HT-29 (cell line): Measurements from ENCODE around the gene SFPQ. TPM values are rescaled to one million over a fixed set of nuclear protein-coding genes. Genes with fewer than 3 reads are reported as not detected.
"Not testable (repeated sequence)": the region's sequence is repeated elsewhere in the genome, so short reads cannot be mapped to it uniquely, and the experiment has no call there.

ENCODE experiments used
- DNase-seq: peaks from one replicate; pipeline ENCODE4 v3.0.0-alpha.2; 2015; ENCODE audit warnings: low spot score
- total RNA-seq: library from RNA; depleted of rRNA; stranded (reverse); fragments of >200 nt; shearing (Covaris generic); gene quantifications from 2 replicates; pipeline ENCODE4 v1.2.3, GENCODE V29; 2014

The SFPQ gene
- total RNA-seq, 1 experiment from 2014 or later = 166 TPM

DNA sequence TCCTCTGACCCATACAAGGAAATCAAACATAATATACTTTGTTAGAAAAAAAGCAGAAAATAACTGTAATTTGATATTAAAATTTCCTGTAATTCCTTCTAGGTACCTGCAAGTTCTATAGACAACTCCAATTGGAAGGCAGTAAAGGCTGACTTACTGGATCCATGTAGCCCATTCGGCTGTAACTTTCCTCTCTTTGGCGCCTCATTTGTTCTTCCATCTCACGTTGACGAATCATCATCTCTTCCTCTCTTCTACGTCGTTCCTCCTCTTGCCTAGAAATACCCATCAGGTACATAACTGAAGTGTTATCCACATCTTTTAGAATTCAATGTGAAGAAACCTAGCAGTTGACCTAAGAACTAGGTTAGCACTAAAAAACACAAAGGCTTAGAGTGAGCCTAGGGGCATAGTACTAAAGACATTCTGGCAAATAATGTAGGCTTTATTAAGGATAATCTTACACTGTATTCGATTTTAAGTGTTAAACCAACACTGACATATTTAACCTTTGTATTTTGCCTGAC, 5.1 kb downstream of the SFPQ start:
- DNase-seq = no peak

- DNase-seq = no peak
These were observed 6.7 kb downstream of the SFPQ start for GRCh38 chr1:35186239-35186638.

DNA sequence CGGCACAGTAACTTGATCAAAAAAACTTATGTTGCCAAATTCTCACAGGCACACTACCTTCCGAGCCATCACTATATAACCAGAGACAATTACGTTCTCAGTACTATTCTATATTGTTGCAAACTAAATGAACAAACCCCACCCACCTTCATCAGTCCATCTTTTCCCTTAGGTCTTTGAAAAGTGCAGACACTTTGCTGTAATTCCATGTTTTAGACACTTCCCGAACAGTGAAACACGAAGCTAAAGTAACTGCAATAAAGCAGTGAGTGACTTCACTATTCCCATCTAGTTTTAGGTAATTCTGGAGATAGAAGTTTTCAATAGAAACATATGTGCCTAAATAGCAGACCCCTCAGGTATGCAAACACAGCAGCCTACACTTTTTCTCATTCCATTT, 7.7 kb downstream of the SFPQ start:
- DNase-seq = no peak

DNA sequence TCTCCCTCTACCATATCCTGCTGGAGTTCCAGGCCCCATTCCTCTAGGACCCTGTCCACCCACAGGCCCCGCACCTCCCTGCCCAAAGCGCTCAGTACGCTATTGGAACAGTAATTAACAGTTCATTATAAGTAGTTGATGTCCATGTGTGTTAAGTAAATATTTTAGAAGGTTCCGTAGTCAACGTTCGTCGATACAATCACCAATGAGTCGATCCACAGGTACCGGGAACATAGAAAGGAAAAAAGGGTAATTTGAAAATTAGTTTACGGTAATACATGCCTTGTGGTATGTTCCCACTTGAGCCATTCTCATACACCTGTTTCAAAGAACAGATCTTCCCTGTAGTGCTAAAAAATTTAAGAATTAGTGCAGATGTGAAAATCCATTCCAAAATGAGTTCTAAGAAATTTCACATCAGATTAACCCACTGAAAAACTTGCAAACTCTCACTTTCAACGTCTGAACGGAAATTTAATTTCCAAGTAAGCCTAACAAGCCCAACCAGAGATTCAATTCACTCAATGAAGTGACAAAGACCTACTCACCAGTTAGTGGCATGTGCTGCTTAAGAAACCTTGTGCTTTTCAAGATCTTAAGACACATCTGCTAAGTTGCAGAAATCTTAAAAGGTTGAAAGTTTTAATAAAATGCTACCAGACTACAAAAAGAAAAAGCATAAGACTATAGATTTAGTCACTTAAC, 8.3 kb downstream of the SFPQ start:
- DNase-seq = no peak

DNA sequence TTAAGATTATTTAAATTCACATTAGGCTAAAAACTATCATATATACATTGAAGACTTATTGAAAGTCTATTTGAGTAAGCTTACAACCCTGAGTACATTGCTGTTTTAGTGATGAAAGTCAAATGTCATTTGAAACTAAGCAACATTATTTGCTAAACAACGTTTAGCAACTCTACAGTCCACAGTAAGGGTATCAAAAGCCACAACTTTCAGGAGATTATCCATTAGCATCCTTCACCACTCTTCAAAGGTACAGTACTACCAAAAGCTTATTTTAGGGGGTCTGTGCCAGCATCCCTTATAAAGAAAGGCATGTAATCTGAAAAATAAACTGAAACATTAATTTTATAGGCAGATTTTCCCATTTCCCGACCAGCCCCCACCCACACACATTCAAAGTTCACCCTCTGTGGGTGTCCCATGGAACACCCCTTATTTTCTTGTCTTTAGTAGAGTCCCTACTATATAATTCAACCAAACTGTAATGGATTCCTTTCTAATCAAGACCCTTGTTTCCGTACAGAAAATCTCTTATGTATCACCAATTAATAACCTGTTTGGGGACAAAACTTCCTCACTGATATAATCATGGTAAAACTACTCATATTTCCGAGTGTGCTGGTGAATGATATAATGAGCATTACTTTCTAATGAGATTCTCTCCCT, 11.0 kb downstream of the SFPQ start:
- DNase-seq = no peak

DNA sequence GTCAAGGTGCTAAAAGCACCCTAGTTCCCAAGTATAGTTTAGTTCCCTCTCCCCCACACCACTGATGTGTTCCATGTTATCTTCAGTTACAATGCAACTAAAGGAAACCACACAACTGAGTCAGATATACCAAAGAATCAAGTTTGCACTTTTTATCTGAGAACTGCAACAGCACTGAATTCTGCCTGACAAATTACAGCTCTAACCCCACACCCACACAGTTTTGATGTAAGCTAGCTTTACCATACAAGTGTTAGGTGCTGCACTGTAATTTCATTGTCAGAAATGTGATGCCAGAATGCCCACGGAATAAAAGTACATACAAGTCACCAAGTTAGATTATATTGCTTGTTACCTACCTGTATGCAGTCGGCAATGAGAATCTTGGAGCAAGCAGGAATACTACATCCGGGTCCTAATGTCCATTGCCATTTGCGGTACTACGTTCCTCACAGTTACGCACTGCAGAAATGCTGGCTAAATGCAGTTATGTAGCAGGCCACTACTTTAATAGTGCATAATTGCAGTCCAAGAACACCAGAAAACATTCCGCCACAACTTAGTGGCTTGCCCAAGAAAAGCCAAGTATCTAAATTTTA, 12.1 kb downstream of the SFPQ start:
- no peak for DNase-seq

GRCh38 chr1:35179908-35180307, 13.0 kb downstream of the SFPQ start:
- DNase-seq = no peak

DNA sequence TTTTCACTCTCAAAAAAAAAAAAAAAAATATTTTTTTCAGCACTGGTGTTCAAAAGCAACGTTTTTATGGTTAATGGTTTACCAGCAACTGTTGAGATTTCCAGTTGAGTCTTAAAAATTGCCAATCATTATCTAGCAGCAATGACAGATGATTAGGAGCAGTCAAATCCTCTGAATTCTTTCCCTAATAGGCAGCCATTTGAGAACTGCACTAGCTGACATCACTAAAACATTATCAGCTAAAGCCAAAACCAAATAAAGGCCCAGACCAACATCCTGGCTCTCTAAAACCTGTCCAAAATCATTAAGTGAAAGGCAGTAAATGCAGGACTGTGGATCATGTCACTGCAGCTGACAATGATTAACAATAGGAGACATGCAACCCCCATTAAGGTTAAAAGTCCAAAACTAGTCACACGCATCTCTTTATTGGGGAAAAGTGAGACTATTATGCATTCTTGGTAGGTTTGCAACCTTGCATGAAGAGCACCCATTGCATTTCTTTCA, 14.0 kb downstream of the SFPQ start:
- no peak for DNase-seq

- DNase-seq = no peak
These were observed 14.7 kb downstream of the SFPQ start for GRCh38 chr1:35178295-35178695.

DNA sequence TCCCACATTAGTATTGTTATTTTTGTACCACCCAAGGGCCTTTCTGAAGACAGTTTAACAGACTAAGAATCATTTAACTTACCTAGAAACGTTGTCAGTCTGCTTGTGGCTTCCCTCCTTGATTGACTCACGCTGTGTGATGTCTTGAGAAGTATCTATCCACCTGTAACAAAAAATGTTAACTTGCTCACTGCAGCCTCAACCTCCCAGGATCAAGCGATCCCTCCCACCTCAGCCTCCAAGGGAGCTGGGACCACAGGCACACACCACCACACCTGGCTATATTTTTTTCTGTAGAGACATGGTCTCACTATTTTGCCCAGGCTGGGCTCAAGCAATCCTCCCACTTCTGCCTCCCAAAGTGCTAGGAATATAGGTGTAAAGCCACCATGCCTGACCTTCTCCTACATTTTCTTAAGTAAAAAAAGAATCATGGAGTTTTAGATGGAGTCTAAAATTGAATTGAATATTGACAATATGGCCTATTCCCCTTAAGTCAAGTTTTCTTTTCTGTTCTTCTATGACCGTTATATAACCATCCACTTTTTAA, 15.6 kb downstream of the SFPQ start:
- no peak for DNase-seq

GRCh38 chr1:35175602-35176001, 17.3 kb downstream of the SFPQ start:
- no peak for DNase-seq

GRCh38 chr1:35175098-35175576, 17.8 kb downstream of the SFPQ start:
- no peak for DNase-seq

DNA sequence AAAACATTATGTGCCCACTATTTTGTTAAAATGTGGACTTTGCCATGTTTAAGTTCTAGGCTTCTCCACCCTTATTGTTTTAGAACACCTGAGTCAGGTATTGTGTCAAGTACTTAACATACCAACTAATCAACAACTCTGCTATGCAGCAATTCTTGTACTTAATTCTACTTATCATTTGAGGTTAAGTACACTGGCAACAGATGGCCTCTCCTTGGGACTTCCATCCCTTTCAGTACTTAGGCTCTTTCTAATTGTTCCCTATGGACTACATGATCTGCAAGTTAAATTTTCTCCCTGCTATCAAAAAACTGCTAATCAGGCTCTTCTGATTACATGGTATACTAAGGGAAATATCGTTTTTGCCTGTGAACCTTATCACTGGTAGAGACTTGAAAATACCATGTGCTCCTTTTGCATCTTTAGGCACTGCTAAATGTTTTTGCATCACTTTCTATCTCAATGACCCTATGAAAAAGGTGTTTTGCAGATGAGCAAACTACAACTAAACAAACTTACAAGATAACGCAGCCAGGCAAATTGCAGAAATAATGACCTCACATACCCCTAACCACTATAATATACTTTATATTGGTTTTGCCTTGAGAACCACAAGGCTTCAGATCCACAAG, 18.9 kb downstream of the SFPQ start:
- DNase-seq = peak; percentile 24

GRCh38 chr1:35173491-35173890, 19.5 kb downstream of the SFPQ start:
- no peak for DNase-seq

GRCh38 chr1:35172022-35172421, 20.9 kb downstream of the SFPQ start:
- no peak for DNase-seq

DNA sequence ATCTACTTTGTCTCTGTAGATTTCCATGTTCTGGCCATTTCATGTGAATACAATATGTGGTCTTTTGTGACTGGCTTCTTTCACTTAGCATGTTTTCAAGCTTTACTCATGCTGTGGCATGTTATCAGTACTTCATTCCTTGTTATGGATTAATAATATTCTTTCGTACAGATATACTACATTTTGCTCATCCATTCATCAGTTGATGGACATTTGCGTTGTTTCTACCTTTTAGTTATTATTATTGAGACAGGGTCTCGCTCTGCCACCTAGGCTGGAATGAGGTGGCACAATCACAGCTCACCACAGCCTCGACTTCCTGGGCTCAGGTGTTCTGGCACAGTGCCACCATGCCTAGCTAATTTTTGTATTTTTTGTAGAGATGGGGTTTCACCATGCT, 21.4 kb downstream of the SFPQ start:
- DNase-seq = no peak

- no peak for DNase-seq
These were observed 28.1 kb downstream of the SFPQ start for GRCh38 chr1:35164893-35165292.

- DNase-seq = no peak
These were observed 41.7 kb downstream of the SFPQ start for GRCh38 chr1:35151220-35151619.

GRCh38 chr1:35145892-35146549, 46.9 kb downstream of the SFPQ start:
- not testable (repeated sequence) for DNase-seq

- no peak for DNase-seq
These were observed 49.0 kb downstream of the SFPQ start for GRCh38 chr1:35143737-35144508.
